ENCODE measurements around the gene SLC16A10. TPM values are rescaled to one million over a fixed set of nuclear protein-coding genes. Genes with fewer than 3 reads are reported as not detected.

Gene SLC16A10
- total RNA-seq, 2 donors from 2014 or later: 8.7 to 13.8 TPM

DNA sequence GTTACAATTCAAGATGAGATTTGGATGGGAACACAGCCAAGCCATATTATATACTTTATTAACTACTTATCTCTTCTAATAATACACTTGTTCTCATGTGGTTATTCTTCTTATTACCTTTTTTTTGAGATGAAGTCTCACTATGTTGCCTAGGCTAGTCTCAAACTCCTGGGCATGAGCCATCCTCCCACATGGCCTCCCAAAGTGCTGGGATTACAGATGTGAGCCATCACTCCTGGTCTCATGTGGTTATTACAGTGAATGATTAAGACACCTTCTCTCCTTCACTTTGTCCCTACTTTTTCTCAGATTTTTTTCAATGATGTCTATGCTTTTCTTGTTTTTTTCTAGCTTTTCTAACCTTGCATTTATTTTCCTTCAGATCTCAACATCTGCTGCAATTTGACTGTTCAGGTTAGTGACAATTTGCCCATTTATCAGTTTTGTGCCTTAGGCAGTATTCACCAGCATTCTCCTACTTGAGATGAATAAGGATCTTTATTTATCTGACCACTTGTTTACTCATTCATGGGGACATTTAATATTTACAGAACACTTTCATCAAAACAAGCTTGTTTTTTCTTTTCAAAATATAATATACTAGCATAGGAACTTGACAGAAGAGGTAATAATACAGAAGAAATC, 105.7 kb downstream of the SLC16A10 start:
- no peak overlapping the region for H3K4me3 Mint-ChIP-seq
- Histone ChIP-seq H3K9ac (ENCODE audit: extremely low read depth, low read length, poor library complexity, severe bottlenecking) (no peak overlapping the region), H3K27ac (ENCODE audit: low read depth, low read length) (no peak overlapping the region), H3K4me3 (ENCODE audit: low read length) (no peak overlapping the region), H3K9me3 (ENCODE audit: control insufficient read depth, low read length) (peaks cover 16% of the 10 kb centered on the region), H3K36me3 (ENCODE audit: control insufficient read depth, insufficient read depth, low read length) (no peaks in the 10 kb centered on the region), H3K27me3 (ENCODE audit: control insufficient read depth, insufficient read depth, low read length, poor library complexity, severe bottlenecking) (no peaks in the 10 kb centered on the region), H3K4me1 (ENCODE audit: control insufficient read depth, insufficient read depth, low read length) (no peaks in the 10 kb centered on the region)
- peaks cover 6% of the 10 kb centered on the region for H3K4me1 Mint-ChIP-seq
- TF ChIP-seq, protein P1, sequence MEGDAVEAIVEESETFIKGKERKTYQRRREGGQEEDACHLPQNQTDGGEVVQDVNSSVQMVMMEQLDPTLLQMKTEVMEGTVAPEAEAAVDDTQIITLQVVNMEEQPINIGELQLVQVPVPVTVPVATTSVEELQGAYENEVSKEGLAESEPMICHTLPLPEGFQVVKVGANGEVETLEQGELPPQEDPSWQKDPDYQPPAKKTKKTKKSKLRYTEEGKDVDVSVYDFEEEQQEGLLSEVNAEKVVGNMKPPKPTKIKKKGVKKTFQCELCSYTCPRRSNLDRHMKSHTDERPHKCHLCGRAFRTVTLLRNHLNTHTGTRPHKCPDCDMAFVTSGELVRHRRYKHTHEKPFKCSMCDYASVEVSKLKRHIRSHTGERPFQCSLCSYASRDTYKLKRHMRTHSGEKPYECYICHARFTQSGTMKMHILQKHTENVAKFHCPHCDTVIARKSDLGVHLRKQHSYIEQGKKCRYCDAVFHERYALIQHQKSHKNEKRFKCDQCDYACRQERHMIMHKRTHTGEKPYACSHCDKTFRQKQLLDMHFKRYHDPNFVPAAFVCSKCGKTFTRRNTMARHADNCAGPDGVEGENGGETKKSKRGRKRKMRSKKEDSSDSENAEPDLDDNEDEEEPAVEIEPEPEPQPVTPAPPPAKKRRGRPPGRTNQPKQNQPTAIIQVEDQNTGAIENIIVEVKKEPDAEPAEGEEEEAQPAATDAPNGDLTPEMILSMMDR (conservative IDR thresholded peaks at IDR 0.05): no peak
- H3K9me3 Mint-ChIP-seq: peaks cover 36% of the 10 kb centered on the region
- no peak for DNase-seq
- H3K36me3 Mint-ChIP-seq (ENCODE audit: low read depth): peaks cover 24% of the 10 kb centered on the region
- no peaks in the 10 kb centered on the region for H3K27me3 Mint-ChIP-seq (ENCODE audit: insufficient read depth)
- H3K27ac Mint-ChIP-seq: no peak overlapping the region

DNA sequence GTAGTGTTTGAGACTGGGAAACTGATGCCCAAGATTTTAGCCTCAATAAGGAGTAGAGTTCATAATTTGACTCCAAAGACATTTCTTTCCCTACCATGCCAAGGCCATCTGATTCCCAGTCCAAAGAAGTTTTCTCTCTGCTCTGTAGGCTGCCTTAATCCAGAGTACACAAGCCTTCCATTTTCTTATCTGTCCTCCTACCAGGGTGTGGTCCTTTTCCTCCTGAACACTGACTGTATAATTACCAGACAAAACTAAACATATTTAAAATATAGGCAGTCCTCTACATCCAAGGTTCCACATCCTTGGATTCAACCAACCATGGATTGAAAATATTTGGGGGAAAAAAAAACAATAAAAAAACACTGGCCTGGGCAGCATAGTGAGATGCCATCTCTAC, 108.4 kb downstream of the SLC16A10 start:
- Mint-ChIP-seq H3K36me3 (ENCODE audit: low read depth) (peaks cover 15% of the 10 kb centered on the region), H3K27me3 (ENCODE audit: insufficient read depth) (no peaks in the 10 kb centered on the region), H3K4me1 (peaks cover 16% of the 10 kb centered on the region), H3K9me3 (peaks cover 22% of the 10 kb centered on the region), H3K27ac (no peak overlapping the region), H3K4me3 (no peak overlapping the region)
- no peak overlapping the region for H3K4me3 ChIP-seq (ENCODE audit: low read length)
- H3K27me3 ChIP-seq (ENCODE audit: control insufficient read depth, insufficient read depth, low read length, poor library complexity, severe bottlenecking): no peaks in the 10 kb centered on the region
- no peak for DNase-seq
- TF ChIP-seq, protein P1 (conservative IDR thresholded peaks at IDR 0.05): no peak
- peaks cover 5% of the 10 kb centered on the region for H3K4me1 ChIP-seq (ENCODE audit: control insufficient read depth, insufficient read depth, low read length)
- no peak overlapping the region for H3K27ac ChIP-seq (ENCODE audit: low read depth, low read length)
- H3K9me3 ChIP-seq (ENCODE audit: control insufficient read depth, low read length): peaks cover 18% of the 10 kb centered on the region
- no peaks in the 10 kb centered on the region for H3K36me3 ChIP-seq (ENCODE audit: control insufficient read depth, insufficient read depth, low read length)
- no peak overlapping the region for H3K9ac ChIP-seq (ENCODE audit: extremely low read depth, low read length, poor library complexity, severe bottlenecking)

DNA sequence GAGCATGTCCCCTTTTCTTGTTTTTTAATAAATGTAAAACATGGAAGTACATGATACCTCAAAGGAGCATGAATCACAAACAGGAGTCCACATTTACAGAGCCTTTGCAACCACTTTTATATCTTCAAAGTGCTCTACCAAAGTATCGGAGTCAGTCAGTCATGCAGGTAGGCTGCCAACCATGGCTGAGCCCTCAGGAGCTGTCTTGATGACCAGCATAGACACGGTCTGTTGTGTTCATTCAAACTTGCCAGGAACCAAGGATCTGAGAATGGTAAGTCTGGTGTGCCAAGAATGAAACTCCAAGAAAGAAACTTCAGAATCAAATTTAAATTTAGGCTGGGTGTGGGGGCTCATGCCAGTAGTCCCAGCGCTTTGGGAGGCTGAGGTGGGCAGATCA, 111.5 kb downstream of the SLC16A10 start:
- H3K4me3 ChIP-seq (ENCODE audit: low read length): no peak overlapping the region
- peaks cover 4% of the 10 kb centered on the region for H3K36me3 Mint-ChIP-seq (ENCODE audit: low read depth)
- TF ChIP-seq, protein P1 (conservative IDR thresholded peaks at IDR 0.05): no peak
- DNase-seq: no peak
- no peak overlapping the region for H3K27ac ChIP-seq (ENCODE audit: low read depth, low read length)
- no peaks in the 10 kb centered on the region for H3K27me3 Mint-ChIP-seq (ENCODE audit: insufficient read depth)
- H3K4me3 Mint-ChIP-seq: no peak overlapping the region
- no peak overlapping the region for H3K27ac Mint-ChIP-seq
- no peaks in the 10 kb centered on the region for H3K36me3 ChIP-seq (ENCODE audit: control insufficient read depth, insufficient read depth, low read length)
- WGBS, 2 experiments (ENCODE audit: insufficient coverage in 1 of 2, insufficient read length in 1 of 2): 86 to 95% methylated on average over 3 of the region's 3 CpGs
- H3K4me1 Mint-ChIP-seq: peaks cover 22% of the 10 kb centered on the region
- peaks cover 5% of the 10 kb centered on the region for H3K9me3 Mint-ChIP-seq
- peaks cover 13% of the 10 kb centered on the region for H3K9me3 ChIP-seq (ENCODE audit: control insufficient read depth, low read length)
- no peaks in the 10 kb centered on the region for H3K27me3 ChIP-seq (ENCODE audit: control insufficient read depth, insufficient read depth, low read length, poor library complexity, severe bottlenecking)
- no peak overlapping the region for H3K9ac ChIP-seq (ENCODE audit: extremely low read depth, low read length, poor library complexity, severe bottlenecking)
- peaks cover 5% of the 10 kb centered on the region for H3K4me1 ChIP-seq (ENCODE audit: control insufficient read depth, insufficient read depth, low read length)
